Small intestine (tissue), 7 donors: Measurements from ENCODE around the gene ATXN10. TPM values are rescaled to one million over a fixed set of nuclear protein-coding genes. Genes with fewer than 3 reads are reported as not detected.

Experiments used
- DNase-seq, 2 donors: peaks; one replicate each; pipeline versions ENCODE4 v3.0.0 to v3.0.0-alpha.2; 2013
- FAIRE-seq: peaks from 2 replicates; lab custom pipeline; 2012; peaks lifted over from hg19 to GRCh38; lab: Jason Lieb, UNC
- H3K27ac ChIP-seq, 3 donors: one replicate each; pipeline ENCODE4 v1.5.1; 2013; ENCODE audit warnings: low read length in 2 of 3, mild to moderate bottlenecking in 2 of 3, control low read depth in 1 of 3, inconsistent platforms in 1 of 3, low read depth in 1 of 3, moderate library complexity in 1 of 3
- H3K27me3 ChIP-seq, 3 donors: one replicate each; pipeline ENCODE4 v1.6.1; 2013; ENCODE audit warnings: low read length in 3 of 3, inconsistent platforms in 1 of 3; ENCODE audit not compliant: control insufficient read depth in 3 of 3, insufficient read depth in 3 of 3
- H3K36me3 ChIP-seq, 3 donors: one replicate each; pipeline ENCODE4 v1.6.1; 2013; ENCODE audit warnings: low read length in 3 of 3, inconsistent platforms in 1 of 3, low read depth in 1 of 3, mild to moderate bottlenecking in 1 of 3, moderate library complexity in 1 of 3; ENCODE audit not compliant: control insufficient read depth in 3 of 3, insufficient read depth in 2 of 3
- H3K4me1 ChIP-seq, 3 donors: one replicate each; pipeline ENCODE4 v1.6.1; 2013; ENCODE audit warnings: low read length in 2 of 3, inconsistent platforms in 1 of 3, low read depth in 1 of 3, mild to moderate bottlenecking in 1 of 3, moderate library complexity in 1 of 3; ENCODE audit not compliant: control insufficient read depth in 3 of 3, insufficient read depth in 2 of 3
- H3K4me3 ChIP-seq, 3 donors: one replicate each; pipeline ENCODE4 v1.5.1; 2013; ENCODE audit warnings: low read length in 3 of 3, control low read depth in 1 of 3, inconsistent platforms in 1 of 3, low read depth in 1 of 3, mild to moderate bottlenecking in 1 of 3, moderate library complexity in 1 of 3
- H3K9me3 ChIP-seq, 2 donors: one replicate each; pipeline ENCODE4 v1.6.1; 2013; ENCODE audit warnings: low read depth in 1 of 2, low read length in 1 of 2; ENCODE audit not compliant: control insufficient read depth in 2 of 2, insufficient read depth in 1 of 2
- WGBS, 3 donors: extraction: QIAGEN DNeasy Blood & Tissue Kit; methylation state at CpG; one replicate each; pipeline ENCODE4 v1.1.7; 2013; 5-methylcytosine and 5-hydroxymethylcytosine counted together
- polyA plus RNA-seq, 4 donors: library from polyadenylated mRNA; stranded (reverse) in 3 of 4; unstranded in 1 of 4; fragments of 200-250 nt in 3 of 4; fragments of 120-200 nt in 1 of 4; gene quantifications; one replicate each; pipeline versions ENCODE4 v1.2.1 to v1.2.3, GENCODE V29; 2013
- donor health status: healthy with polysubstance abuse.
- donor health status: control.
- donor health status: control.
- donor health status: Bipolar disorder and iron deficiency.
- donor health status: healthy.

The ATXN10 gene
- polyA plus RNA-seq, 4 donors: 15.4 to 74.3 (median 39.2) TPM

DNA sequence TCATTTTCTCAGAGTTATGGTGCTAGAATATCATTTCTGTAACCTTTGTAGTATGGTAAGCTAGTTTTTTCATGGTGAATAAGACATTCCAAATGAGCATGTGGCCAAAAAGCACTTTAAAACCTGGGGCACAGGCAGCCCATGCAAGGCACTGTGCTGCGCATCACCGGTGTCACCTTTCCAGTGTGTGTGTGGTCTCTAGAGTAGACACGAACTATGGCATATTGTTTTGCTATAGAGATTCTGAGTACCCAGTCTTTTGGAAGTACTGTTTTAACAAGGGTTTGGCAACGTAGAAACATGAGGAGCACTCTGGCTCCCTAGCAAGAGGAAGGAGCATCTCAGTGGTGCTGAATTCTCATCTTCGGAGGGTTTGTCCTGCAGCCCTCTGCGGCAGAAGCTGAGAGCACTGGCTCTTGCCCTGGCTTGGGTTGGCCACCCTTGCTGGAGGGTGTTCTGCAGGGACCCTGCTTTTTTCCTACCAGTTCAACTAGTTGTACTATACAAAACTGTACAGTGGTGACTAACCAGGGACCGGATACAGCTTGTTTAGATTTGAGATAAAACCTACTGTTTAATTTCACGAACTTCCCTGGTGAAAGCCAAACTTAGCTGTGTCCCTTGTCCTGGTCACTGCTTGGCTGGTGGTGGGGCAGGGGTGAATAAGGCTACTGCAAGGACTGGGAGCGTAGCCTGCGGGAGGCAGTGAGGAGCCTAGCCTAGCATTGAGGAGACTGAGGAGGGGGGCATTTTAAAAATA lies 135.7 kb downstream of the ATXN10 start:
- peaks cover 0 to 17% (median 3%) of the 10 kb centered on the region in 3 donors for H3K36me3 ChIP-seq
- 91 to 94% (median 92%) methylated on average over 10 of the region's 10 CpGs for WGBS, 3 donors
- H3K4me1 ChIP-seq: no peaks in the 10 kb centered on the region
- H3K4me3 ChIP-seq: no peak overlapping the region
- no peak overlapping the region for H3K27ac ChIP-seq
- H3K27me3 ChIP-seq: no peaks in the 10 kb centered on the region
- FAIRE-seq: no peak
- DNase-seq: no peak
- H3K9me3 ChIP-seq: no peaks in the 10 kb centered on the region

DNA sequence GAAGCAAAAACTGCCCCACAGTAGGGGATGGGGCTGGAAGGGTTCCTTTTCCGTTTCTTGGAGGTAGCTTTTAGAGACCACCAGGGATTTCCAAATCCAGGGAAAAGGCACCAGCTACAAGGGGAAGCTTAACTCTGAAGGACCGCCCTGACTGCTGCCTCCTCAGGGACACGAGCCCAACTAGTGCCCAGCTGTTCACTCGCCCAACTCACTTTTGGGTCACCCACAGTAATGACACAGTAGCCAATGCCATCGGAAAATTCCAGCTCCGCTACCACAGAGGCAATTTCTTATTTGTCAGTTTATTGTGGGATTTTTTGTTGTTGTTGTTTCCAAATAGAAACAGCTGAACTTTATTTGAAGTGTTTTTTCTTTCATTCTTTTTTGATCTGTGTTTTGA lies 141.3 kb downstream of the ATXN10 start:
- FAIRE-seq (no peak), DNase-seq (no peak)
- Histone ChIP-seq H3K4me1 (no peaks in the 10 kb centered on the region), H3K9me3 (no peaks in the 10 kb centered on the region), H3K27ac (no peak overlapping the region), H3K36me3 (peaks cover 0 to 27% (median 3%) of the 10 kb centered on the region in 3 donors), H3K27me3 (no peaks in the 10 kb centered on the region), H3K4me3 (no peak overlapping the region)
- 94 to 97% (median 96%) methylated on average over 6 of the region's 6 CpGs for WGBS, 3 donors

DNA sequence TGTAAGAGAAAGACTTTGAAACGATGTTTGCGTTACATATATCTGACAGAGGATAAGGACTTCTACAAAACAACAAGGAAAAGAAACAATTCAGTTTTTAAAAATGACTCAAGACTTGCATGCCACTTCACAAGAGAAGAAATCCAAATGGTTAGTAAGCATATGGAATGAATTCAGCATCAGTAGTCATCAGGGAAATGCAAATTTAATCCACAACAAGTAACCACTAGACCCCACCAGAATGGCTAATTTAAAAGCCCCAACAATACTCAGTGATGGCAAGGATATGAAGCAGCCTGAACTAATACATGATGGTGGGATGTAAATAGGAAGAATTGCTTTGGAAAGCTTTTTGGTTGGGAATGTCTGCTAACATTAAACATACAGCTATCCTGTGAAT lies 142.6 kb downstream of the ATXN10 start:
- FAIRE-seq (no peak), DNase-seq (no peak)
- H3K36me3 ChIP-seq: peaks cover 0 to 25% (median 3%) of the 10 kb centered on the region in 3 donors
- no peaks in the 10 kb centered on the region for H3K9me3 ChIP-seq
- H3K27ac ChIP-seq: no peak overlapping the region
- no peaks in the 10 kb centered on the region for H3K27me3 ChIP-seq
- no peaks in the 10 kb centered on the region for H3K4me1 ChIP-seq
- no peak overlapping the region for H3K4me3 ChIP-seq
- WGBS, 3 donors: 96 to 99% (median 97%) methylated on average over 2 of the region's 2 CpGs

DNA sequence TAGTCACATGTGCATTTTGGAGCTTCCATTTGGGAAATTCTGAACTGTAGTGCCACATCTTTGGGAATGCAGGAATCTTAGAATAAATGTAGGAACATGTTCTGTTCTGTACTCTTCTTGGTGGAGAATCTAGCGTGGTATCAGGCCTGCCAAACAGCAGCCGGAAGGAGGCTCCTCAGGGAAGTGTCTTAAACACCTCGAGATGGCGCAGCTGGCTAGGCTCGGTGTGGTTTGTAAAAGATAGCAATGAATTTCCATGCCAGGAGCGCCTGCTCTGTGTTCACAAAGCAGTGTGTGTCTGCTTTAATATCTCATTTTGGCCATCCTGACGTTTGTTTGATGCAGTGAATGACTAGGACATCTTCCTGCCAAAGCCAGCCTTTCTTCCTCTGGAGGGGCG lies 145.1 kb downstream of the ATXN10 start:
- 90 to 93% (median 92%) methylated on average over 8 of the region's 8 CpGs for WGBS, 3 donors
- Histone ChIP-seq H3K36me3 (peaks cover 0 to 26% (median 0%) of the 10 kb centered on the region in 3 donors), H3K4me3 (no peak overlapping the region), H3K27ac (no peak overlapping the region), H3K27me3 (no peaks in the 10 kb centered on the region), H3K9me3 (no peaks in the 10 kb centered on the region), H3K4me1 (no peaks in the 10 kb centered on the region)
- FAIRE-seq (no peak), DNase-seq (no peak)

DNA sequence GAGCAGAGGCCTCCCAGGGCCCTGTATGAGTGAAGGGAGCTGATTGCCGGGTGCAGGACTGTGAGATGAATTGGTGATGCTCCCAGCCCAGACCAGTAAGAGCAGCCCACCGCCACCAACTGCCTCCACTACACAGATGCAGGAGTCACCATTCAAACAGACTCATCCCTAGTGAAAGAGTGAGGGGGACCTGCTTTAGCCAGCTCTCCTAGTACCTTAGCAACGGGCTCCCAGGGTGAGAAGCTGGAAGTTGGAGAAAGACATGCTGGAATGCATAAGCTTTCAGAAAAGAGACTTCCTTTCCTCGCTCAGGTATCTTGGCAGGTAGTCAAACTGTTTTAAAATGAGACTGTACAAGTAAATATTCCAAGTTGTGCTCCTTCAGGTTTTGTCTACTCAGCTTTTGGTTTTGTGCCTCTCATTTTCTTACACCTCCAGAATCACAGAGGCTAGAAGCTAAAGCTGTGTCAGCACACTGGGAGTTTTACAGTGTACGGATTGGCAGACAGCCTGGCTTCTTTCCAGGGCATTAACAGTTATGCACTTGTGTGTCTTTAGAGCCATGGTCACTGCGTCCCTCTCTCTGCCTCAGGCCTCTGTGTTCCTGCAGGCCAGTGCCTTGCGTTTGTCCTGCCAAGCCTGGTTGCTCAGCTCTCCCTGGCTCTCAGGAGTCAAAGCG lies 146.2 kb downstream of the ATXN10 start:
- Histone ChIP-seq H3K27ac (no peak overlapping the region), H3K36me3 (peaks cover 0 to 19% (median 0%) of the 10 kb centered on the region in 3 donors), H3K4me1 (no peaks in the 10 kb centered on the region), H3K4me3 (no peak overlapping the region), H3K27me3 (no peaks in the 10 kb centered on the region), H3K9me3 (no peaks in the 10 kb centered on the region)
- FAIRE-seq (no peak), DNase-seq (no peak)
- WGBS, 3 donors: 86 to 88% (median 88%) methylated on average over 8 of the region's 8 CpGs

DNA sequence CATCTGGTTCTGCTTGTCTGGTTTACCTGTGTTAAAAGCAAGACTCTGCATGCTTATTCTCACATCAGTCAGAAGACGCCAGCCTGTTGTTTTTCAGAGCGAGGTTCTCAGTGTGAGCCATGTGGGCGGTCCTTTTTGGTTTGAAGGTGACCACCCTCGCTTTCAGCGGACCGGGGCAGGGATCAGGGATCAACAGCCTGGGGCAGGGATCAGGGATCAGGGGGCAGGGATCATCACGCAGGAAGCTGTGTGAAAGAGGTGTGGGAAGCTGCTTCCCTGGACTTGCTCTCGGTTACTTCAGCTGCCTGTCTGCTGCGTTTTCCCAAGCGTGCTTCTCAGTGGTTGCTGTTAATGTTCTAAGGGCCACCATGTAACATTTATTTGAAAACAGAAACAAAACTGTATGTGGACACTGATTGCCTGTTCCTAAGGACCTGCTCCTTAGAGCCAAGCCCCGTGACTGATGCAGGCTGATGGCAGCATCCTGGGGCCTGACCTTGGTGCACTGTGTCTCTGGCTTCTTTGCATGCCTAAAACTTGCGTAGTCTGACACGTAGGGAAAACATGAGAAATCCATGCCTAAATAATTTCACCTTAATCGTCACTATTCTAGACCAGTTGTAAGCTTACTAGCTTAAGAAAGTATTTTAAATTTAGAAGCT lies 146.9 kb downstream of the ATXN10 start:
- no peak for DNase-seq
- no peak for FAIRE-seq
- no peak overlapping the region for H3K27ac ChIP-seq
- no peak overlapping the region for H3K4me3 ChIP-seq
- peaks cover 0 to 18% (median 0%) of the 10 kb centered on the region in 3 donors for H3K36me3 ChIP-seq
- 87 to 94% (median 89%) methylated on average over 14 of the region's 14 CpGs for WGBS, 3 donors
- H3K4me1 ChIP-seq: no peaks in the 10 kb centered on the region
- H3K27me3 ChIP-seq: no peaks in the 10 kb centered on the region
- H3K9me3 ChIP-seq: no peaks in the 10 kb centered on the region

DNA sequence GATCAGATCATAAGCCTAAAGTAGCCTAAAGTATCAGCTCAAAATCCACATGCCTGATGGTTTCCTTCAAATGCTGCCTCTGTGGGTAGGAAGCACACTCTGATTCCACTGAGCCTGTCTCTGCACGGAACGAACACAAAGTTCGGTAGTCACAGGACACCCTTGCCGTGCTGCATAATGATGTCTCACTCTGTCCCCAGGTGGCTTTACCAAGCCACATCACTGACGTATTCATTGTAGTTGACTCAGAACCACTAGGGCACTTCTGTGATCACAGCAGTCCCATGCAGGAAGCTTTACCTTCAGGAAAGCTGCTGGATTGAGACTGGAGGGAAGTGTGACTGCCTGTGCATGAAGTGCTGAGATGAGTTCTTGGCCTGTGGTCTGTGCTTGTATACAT lies 147.7 kb downstream of the ATXN10 start:
- peaks cover 0 to 22% (median 0%) of the 10 kb centered on the region in 3 donors for H3K36me3 ChIP-seq
- H3K4me1 ChIP-seq: no peaks in the 10 kb centered on the region
- WGBS, 3 donors: 93 to 94% (median 94%) methylated on average over 5 of the region's 5 CpGs
- FAIRE-seq: no peak
- H3K27ac ChIP-seq: no peak overlapping the region
- no peaks in the 10 kb centered on the region for H3K27me3 ChIP-seq
- DNase-seq: no peak
- no peaks in the 10 kb centered on the region for H3K9me3 ChIP-seq
- H3K4me3 ChIP-seq: no peak overlapping the region

DNA sequence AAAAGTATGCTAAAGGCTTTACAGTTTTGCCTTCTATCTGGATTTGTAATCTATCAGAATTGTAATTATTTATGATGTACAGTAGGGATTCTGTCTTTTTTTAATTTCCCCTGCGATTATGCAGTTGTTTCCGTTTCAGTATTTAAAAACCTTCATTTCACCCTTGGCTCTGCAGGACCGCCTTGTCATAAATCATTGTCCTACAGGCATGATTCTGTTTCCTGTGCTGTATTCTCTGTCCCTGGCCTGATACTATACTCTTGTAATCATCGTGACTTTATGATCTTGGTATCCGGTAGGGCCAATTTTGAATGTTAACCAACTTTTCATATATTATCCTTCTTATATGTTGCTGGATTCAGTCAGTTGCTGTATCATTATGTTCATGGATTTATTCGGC lies 151.7 kb downstream of the ATXN10 start:
- DNase-seq (no peak), FAIRE-seq (no peak)
- H3K4me1 ChIP-seq: no peaks in the 10 kb centered on the region
- peaks cover 0 to 9% (median 0%) of the 10 kb centered on the region in 3 donors for H3K36me3 ChIP-seq
- no peaks in the 10 kb centered on the region for H3K27me3 ChIP-seq
- H3K4me3 ChIP-seq: no peak overlapping the region
- H3K27ac ChIP-seq: no peak overlapping the region
- H3K9me3 ChIP-seq: no peaks in the 10 kb centered on the region
- WGBS, 3 donors: 75 to 92% (median 88%) methylated on average over 6 of the region's 6 CpGs
